GM21737 (cell line): Measurements from ENCODE around the gene FOXF1.

ENCODE experiments used
- ATAC-seq: cut with Tn5 transposase; IDR thresholded peaks from one replicate; pipeline ENCODE4 v1.9.1; 2021; ENCODE audit warnings: mild to moderate bottlenecking, moderate library complexity; ENCODE audit not compliant: unreplicated experiment

FOXF1 gene

GRCh38 chr16:86515777-86516622, 5.7 kb downstream of the FOXF1 start:
- no peak for ATAC-seq

GRCh38 chr16:86516623-86517003, 6.3 kb downstream of the FOXF1 start:
- ATAC-seq: no peak

GRCh38 chr16:86517033-86517432, 6.7 kb downstream of the FOXF1 start:
- ATAC-seq: no peak

GRCh38 chr16:86517652-86518258, 7.4 kb downstream of the FOXF1 start:
- ATAC-seq: no peak

- ATAC-seq: no peak
These were observed 8.8 kb downstream of the FOXF1 start for GRCh38 chr16:86519007-86519648.

- ATAC-seq: no peak
These were observed 9.5 kb downstream of the FOXF1 start for GRCh38 chr16:86519649-86520316.

GRCh38 chr16:86520317-86521210, 10.2 kb downstream of the FOXF1 start:
- no peak for ATAC-seq

- ATAC-seq: no peak
These were observed 11.2 kb downstream of the FOXF1 start for GRCh38 chr16:86521236-86522197.

- no peak for ATAC-seq
These were observed 12.3 kb downstream of the FOXF1 start for GRCh38 chr16:86522634-86523033.

- no peak for ATAC-seq
These were observed 12.9 kb downstream of the FOXF1 start for GRCh38 chr16:86523166-86523740.

- no peak for ATAC-seq
These were observed 13.7 kb downstream of the FOXF1 start for GRCh38 chr16:86524029-86524428.

- no peak for ATAC-seq
These were observed 15.4 kb downstream of the FOXF1 start for GRCh38 chr16:86525696-86526095.

- ATAC-seq: no peak
These were observed 17.0 kb downstream of the FOXF1 start for GRCh38 chr16:86527366-86527765.

- no peak for ATAC-seq
These were observed 18.0 kb downstream of the FOXF1 start for GRCh38 chr16:86528061-86528929.

GRCh38 chr16:86529160-86529559, 18.8 kb downstream of the FOXF1 start:
- no peak for ATAC-seq

GRCh38 chr16:86530251-86531190, 20.2 kb downstream of the FOXF1 start:
- ATAC-seq: no peak

GRCh38 chr16:86531191-86531545, 20.8 kb downstream of the FOXF1 start:
- no peak for ATAC-seq
